ENCODE measurements around the gene ERI3. TPM values are rescaled to one million over a fixed set of nuclear protein-coding genes. Genes with fewer than 3 reads are reported as not detected.
A peak's percentile ranks its signal among the peaks of the same experiment; 100 is the strongest.

ERI3 gene
- total RNA-seq, 1 experiment from 2014 or later, result 83.3 TPM

GRCh38 chr1:44217809-44218410 is 137.1 kb downstream of the ERI3 start:
- Histone ChIP-seq H3K4me1 (ENCODE audit: control insufficient read depth, insufficient read depth, low read length) (peaks cover 5% of the 10 kb centered on the region), H3K36me3 (ENCODE audit: control insufficient read depth, insufficient read depth, low read length) (peaks cover 13% of the 10 kb centered on the region; the same call in 1 of the 2 replicates), H3K9me3 (ENCODE audit: control insufficient read depth, insufficient read depth, low read depth, low read length) (no peaks in the 10 kb centered on the region), H3K4me3 (ENCODE audit: low read depth in 2 of 2, low read length in 2 of 2) (no peak overlapping the region), H3K27ac (ENCODE audit: low read length) (no peak overlapping the region), H3K27me3 (ENCODE audit: control insufficient read depth, insufficient read depth, low read length) (no peaks in the 10 kb centered on the region)
- intact Hi-C loops (cut with micrococcal nuclease; ENCODE audit: unreplicated experiment) (loop anchor here (5.0 kb wide), 1 partner anchor 379 kb away; no protein-coding TSS in a partner anchor), in situ Hi-C loops (cut with HindIII; ENCODE audit: low pct_unique_long_range_greater_than_20kb, low sequenced_read_pairs) (no loop called here)
- peak; percentile 78 for ATAC-seq
- CTCF ChIA-PET, result interaction anchor here (0.6 to 1.5 kb wide), 9 partner anchors 15 to 446 kb away, joined by 3 to 7 read pairs (median 3); no protein-coding TSS in a partner anchor
- POLR2A ChIA-PET, result no interaction called here
- BruUV-seq (replicated peaks), result no TSS peak
- DNase-seq (ENCODE audit: low read depth, low spot score), result peak; percentile 61
- TF ChIP-seq, protein P1, sequence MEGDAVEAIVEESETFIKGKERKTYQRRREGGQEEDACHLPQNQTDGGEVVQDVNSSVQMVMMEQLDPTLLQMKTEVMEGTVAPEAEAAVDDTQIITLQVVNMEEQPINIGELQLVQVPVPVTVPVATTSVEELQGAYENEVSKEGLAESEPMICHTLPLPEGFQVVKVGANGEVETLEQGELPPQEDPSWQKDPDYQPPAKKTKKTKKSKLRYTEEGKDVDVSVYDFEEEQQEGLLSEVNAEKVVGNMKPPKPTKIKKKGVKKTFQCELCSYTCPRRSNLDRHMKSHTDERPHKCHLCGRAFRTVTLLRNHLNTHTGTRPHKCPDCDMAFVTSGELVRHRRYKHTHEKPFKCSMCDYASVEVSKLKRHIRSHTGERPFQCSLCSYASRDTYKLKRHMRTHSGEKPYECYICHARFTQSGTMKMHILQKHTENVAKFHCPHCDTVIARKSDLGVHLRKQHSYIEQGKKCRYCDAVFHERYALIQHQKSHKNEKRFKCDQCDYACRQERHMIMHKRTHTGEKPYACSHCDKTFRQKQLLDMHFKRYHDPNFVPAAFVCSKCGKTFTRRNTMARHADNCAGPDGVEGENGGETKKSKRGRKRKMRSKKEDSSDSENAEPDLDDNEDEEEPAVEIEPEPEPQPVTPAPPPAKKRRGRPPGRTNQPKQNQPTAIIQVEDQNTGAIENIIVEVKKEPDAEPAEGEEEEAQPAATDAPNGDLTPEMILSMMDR (IDR thresholded peaks at IDR 0.05), result peak; percentile 94
- TF ChIP-seq SIN3A (IDR thresholded peaks at IDR 0.05; ENCODE audit: borderline replicate concordance, insufficient read depth, low read depth, low read length), result no peak

DNA sequence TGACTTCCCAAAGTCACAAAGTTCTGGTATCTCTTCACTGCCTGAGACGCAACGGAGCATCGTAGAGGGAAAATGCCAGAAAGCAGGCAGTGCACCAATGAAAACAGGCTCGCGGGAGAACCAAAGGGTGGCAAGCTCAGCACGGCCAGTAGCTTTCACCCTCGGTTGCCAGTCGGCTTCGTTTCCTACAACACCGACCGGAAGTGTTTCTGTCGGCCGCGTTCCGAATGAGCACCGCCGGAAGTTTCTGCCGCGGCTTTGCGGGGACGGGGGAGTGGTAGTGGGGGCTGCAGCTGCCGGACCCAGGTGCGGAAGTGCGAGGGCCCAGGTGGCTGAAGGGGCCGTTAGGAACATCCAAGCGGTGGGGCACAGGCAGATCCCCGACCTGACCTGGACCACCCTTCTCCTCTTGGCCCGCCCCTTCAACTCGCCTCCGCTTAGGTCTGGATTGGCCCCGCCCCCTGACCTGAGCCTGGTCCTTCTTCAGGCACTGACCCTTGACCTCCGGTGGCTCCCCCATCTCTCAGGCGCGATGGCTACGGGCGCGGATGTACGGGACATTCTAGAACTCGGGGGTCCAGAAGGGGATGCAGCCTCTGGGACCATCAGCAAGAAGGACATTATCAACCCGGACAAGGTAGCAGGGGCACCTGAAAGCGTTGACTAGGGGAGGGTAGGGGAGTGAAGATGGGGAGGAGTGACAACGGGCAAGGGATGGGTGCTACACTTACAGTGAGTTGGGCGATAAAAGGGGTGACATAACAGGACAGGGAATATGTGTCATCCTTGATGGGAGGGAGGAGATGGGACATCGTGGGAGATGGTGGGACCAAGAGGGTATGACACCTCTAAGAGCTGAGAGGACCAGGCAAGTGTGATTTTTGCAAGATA is 141.6 kb downstream of the ERI3 start, which contains the start of gene DMAP1:
Gene DMAP1, plus strand, starts transcription at position 250 of the 891 bp plus-strand sequence. Its CDS starts 283 bp downstream, at position 533.
- POLR2A ChIA-PET, result no interaction called here
- ATAC-seq (peak; percentile 93), DNase-seq (ENCODE audit: low read depth, low spot score) (peak; percentile 43)
- in situ Hi-C loops (cut with HindIII; ENCODE audit: low pct_unique_long_range_greater_than_20kb, low sequenced_read_pairs), result no loop called here
- Histone ChIP-seq H3K27me3 (ENCODE audit: control insufficient read depth, insufficient read depth, low read length) (no peaks in the 10 kb centered on the region), H3K4me3 (ENCODE audit: low read depth in 2 of 2, low read length in 2 of 2) (peak within 1 kb of the TSS; percentile 93 to 98), H3K36me3 (ENCODE audit: control insufficient read depth, insufficient read depth, low read length) (peaks cover 13% of the 10 kb centered on the region; the same call in 1 of the 2 replicates), H3K27ac (ENCODE audit: low read length) (peak within 1 kb of the TSS; percentile 91), H3K4me1 (ENCODE audit: control insufficient read depth, insufficient read depth, low read length) (peaks cover 11% of the 10 kb centered on the region), H3K9me3 (ENCODE audit: control insufficient read depth, insufficient read depth, low read depth, low read length) (no peaks in the 10 kb centered on the region)
- TF ChIP-seq TCF7L2 (IDR thresholded peaks at IDR 0.05; ENCODE audit: low read depth, low read length), result peak; percentile 85
- TF ChIP-seq, protein P1 (IDR thresholded peaks at IDR 0.05), result no peak
- 0 out of 2 replicates have a peak, but pooled peaks have one; percentile 42 for TF ChIP-seq SIN3A (IDR thresholded peaks at IDR 0.05; ENCODE audit: borderline replicate concordance, insufficient read depth, low read depth, low read length)
- TF ChIP-seq, protein P2, sequence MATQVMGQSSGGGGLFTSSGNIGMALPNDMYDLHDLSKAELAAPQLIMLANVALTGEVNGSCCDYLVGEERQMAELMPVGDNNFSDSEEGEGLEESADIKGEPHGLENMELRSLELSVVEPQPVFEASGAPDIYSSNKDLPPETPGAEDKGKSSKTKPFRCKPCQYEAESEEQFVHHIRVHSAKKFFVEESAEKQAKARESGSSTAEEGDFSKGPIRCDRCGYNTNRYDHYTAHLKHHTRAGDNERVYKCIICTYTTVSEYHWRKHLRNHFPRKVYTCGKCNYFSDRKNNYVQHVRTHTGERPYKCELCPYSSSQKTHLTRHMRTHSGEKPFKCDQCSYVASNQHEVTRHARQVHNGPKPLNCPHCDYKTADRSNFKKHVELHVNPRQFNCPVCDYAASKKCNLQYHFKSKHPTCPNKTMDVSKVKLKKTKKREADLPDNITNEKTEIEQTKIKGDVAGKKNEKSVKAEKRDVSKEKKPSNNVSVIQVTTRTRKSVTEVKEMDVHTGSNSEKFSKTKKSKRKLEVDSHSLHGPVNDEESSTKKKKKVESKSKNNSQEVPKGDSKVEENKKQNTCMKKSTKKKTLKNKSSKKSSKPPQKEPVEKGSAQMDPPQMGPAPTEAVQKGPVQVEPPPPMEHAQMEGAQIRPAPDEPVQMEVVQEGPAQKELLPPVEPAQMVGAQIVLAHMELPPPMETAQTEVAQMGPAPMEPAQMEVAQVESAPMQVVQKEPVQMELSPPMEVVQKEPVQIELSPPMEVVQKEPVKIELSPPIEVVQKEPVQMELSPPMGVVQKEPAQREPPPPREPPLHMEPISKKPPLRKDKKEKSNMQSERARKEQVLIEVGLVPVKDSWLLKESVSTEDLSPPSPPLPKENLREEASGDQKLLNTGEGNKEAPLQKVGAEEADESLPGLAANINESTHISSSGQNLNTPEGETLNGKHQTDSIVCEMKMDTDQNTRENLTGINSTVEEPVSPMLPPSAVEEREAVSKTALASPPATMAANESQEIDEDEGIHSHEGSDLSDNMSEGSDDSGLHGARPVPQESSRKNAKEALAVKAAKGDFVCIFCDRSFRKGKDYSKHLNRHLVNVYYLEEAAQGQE (IDR thresholded peaks at IDR 0.05; ENCODE audit: insufficient read depth in 1 of 2, low read depth in 2 of 2, low read length in 1 of 2), result no peak
- TF ChIP-seq POLR2AphosphoS5 (IDR thresholded peaks at IDR 0.05; ENCODE audit: low read depth, low read length), result peak; percentile 88
- BruUV-seq (replicated peaks), result TSS peak; percentile 79
- intact Hi-C loops (cut with micrococcal nuclease; ENCODE audit: unreplicated experiment), result no loop called here
- CTCF ChIA-PET, result no interaction called here
